ENCODE results near the gene PARP9. TPM values are rescaled to one million over a fixed set of nuclear protein-coding genes. Genes with fewer than 3 reads are reported as not detected.

The PARP9 gene
- total and polyA plus RNA-seq, 2 of the 8 experiments (the other 6 are each of a cell fraction or from before 2014, with no cell fraction given): 3.7 to 4.5 TPM

DNA sequence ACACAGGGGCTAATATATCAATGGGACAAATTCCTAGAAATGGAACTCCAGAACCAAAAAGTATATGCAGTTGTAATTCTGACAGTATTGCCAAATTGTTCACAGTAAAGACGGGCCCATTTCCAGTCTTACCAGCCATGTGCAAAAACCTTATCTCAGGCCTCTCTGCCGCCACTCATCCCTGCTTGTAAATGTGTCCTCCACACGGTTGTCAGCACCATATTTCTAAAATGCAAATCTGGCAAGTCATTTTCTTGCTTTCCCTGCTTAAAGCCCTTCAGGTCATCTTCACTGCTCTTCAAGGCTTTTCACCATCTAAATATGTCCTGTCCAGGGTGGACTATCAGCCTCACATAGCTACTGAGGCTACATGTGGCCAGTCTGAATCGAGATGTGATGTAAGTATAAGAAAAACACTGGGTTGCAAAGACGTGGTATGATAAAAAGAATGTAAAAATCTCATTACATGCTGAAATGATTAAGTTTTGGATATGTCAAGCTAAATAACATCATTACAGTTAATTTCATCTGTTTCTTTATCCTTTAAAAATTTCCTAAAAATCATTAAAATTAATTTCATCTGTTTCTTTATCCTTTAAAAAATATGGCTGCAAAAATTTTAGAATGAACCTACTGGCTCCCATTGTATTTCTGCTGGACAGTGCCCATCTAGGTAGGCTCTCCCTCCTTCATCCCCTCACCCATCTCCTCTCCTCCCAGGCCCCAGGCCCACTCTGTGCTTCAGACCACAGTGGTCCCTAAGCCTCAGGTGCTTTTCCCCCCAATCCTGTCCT lies 980 bp downstream of the PARP9 start:
- Histone ChIP-seq H4K20me1 (replicated peaks in 1 of 2; ENCODE audit: control insufficient read depth in 1 of 2, insufficient read depth in 2 of 2, low read length in 2 of 2) (no peaks in the 10 kb centered on the region), H3K23ac (ENCODE audit: insufficient read length) (no peak overlapping the region), H2BK12ac (ENCODE audit: low read depth, low read length) (0 out of 2 replicates have a peak overlapping the region, but pooled peaks have one; percentile 55), H3K9ac (replicated peaks in 1 of 4; ENCODE audit: extremely low read depth in 1 of 4, low read depth in 3 of 4, low read length in 3 of 4) (no peak overlapping the region), H3K4me1 (replicated peaks in 1 of 4; ENCODE audit: control insufficient read depth in 3 of 4, insufficient read depth in 4 of 4, low read length in 3 of 4) (peaks cover 4 to 5% (median 5%) of the 10 kb centered on the region in 4 experiments; a peak in 6 of 7 replicates), H4K8ac (ENCODE audit: extremely low read depth, insufficient read depth, low read length) (no peak overlapping the region; the same call in 1 of the 2 replicates), H3K4me2 (ENCODE audit: insufficient read depth in 1 of 2, low read depth in 2 of 2, low read length in 2 of 2) (peak overlapping the region; percentile 65 to 72), H2BK120ac (replicated peaks; ENCODE audit: low read depth, low read length) (no peak overlapping the region), H3K79me1 (ENCODE audit: low read depth, low read length) (no peaks in the 10 kb centered on the region), H3K9me3 (ENCODE audit: insufficient read depth in 2 of 2, low read depth in 1 of 2, low read length in 1 of 2) (no peaks in the 10 kb centered on the region), H3K36me3 (ENCODE audit: control insufficient read depth in 2 of 4, insufficient read depth in 4 of 4, low read length in 3 of 4) (no peaks in the 10 kb centered on the region; a peak in 2 of 8 replicates), H4K91ac (replicated peaks; ENCODE audit: insufficient read length, low read length) (no peak overlapping the region), H2BK20ac (ENCODE audit: low read length) (0 out of 2 replicates have a peak overlapping the region, but pooled peaks have one; percentile 10), H3K79me2 (ENCODE audit: control insufficient read depth in 1 of 2, insufficient read depth in 2 of 2, low read length in 2 of 2) (no peaks in the 10 kb centered on the region), H3K14ac (ENCODE audit: insufficient read length) (no peak overlapping the region), H3K27ac (ENCODE audit: low read depth, low read length) (no peak overlapping the region), H3K4ac (replicated peaks; ENCODE audit: insufficient read length, low read depth, low read length) (no peak overlapping the region), H2AFZ (ENCODE audit: low read length) (0 out of 2 replicates have a peak overlapping the region, but pooled peaks have one; percentile 6), H4K5ac (ENCODE audit: insufficient read length, low read depth, low read length) (no peak overlapping the region), H2BK15ac (ENCODE audit: low read length) (no peak overlapping the region), H3K18ac (ENCODE audit: extremely low read depth, low read length) (peak overlapping the region; percentile 76), H3K4me3 (ENCODE audit: extremely low read depth in 1 of 4, insufficient read depth in 2 of 4, low read depth in 3 of 4, low read length in 4 of 4) (peak overlapping the region in 2 of 4 experiments; percentile 70 to 76; a peak in 3 of 8 replicates), H2BK5ac (ENCODE audit: low read depth, low read length) (no peak overlapping the region), H3K27me3 (replicated peaks in 1 of 4; ENCODE audit: control insufficient read depth in 3 of 4, extremely low read depth in 1 of 4, insufficient read depth in 3 of 4, low read length in 3 of 4) (peaks cover 0 to 2% (median 0%) of the 10 kb centered on the region in 4 experiments; a peak in 2 of 7 replicates), H3K56ac (replicated peaks; ENCODE audit: insufficient read length, low read depth, low read length) (no peak overlapping the region), H3K23me2 (ENCODE audit: low read depth, low read length) (peaks cover 5% of the 10 kb centered on the region; the same call in 1 of the 2 replicates), H2AK5ac (ENCODE audit: low read depth, low read length) (no peak overlapping the region)
- WGBS, 2 experiments (ENCODE audit: extremely low coverage in 1 of 2, insufficient coverage in 1 of 2, insufficient read length in 1 of 2, insufficient replicate concordance in 2 of 2, low coverage in 1 of 2, low lambda C conversion rate in 2 of 2, missing lambda C conversion rate in 1 of 2): 90% methylated on average over 5 of the region's 5 CpGs; no CpG with 5 or more reads in 1 of the 2 experiments
- no peak for FAIRE-seq
- TF ChIP-seq KDM1A (IDR thresholded peaks at IDR 0.05; ENCODE audit: borderline replicate concordance, low read length): no peak
- TF ChIP-seq EGR1 (IDR thresholded peaks at IDR 0.05; ENCODE audit: borderline replicate concordance, low read depth, low read length): no peak
- no peak for TF ChIP-seq RFX5 (IDR thresholded peaks at IDR 0.05; ENCODE audit: borderline replicate concordance, low read depth, low read length)
- no peak for TF ChIP-seq JUN (IDR thresholded peaks at IDR 0.05; ENCODE audit: low read depth, low read length)
- no peak for TF ChIP-seq EZH2 (IDR thresholded peaks at IDR 0.05; ENCODE audit: low read depth, low read length, severe bottlenecking)
- TF ChIP-seq POU5F1 (IDR thresholded peaks at IDR 0.05; ENCODE audit: low read depth, low read length): no peak
- no peak for TF ChIP-seq RNF2 (IDR thresholded peaks at IDR 0.05; ENCODE audit: borderline replicate concordance, low read depth, low read length, missing control alignments, poor library complexity, severe bottlenecking)
- no peak for TF ChIP-seq CBX5 (IDR thresholded peaks at IDR 0.05; ENCODE audit: low read depth, low read length)
- TF ChIP-seq, protein P1, sequence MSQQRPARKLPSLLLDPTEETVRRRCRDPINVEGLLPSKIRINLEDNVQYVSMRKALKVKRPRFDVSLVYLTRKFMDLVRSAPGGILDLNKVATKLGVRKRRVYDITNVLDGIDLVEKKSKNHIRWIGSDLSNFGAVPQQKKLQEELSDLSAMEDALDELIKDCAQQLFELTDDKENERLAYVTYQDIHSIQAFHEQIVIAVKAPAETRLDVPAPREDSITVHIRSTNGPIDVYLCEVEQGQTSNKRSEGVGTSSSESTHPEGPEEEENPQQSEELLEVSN (IDR thresholded peaks at IDR 0.05): no peak
- CTCF ChIA-PET (ENCODE audit: partially characterized antibody): interaction anchor here (0.5 to 9.0 kb wide), 2 partner anchors 36 to 115 kb away, joined by 3 to 62 read pairs; partner anchors contain the start of gene PARP14
- no peak for DNase-seq (ENCODE audit: low read depth in 1 of 2, low spot score in 2 of 2)
- POLR2A ChIA-PET (ENCODE audit: partially characterized antibody): no interaction called here
